Endothelial cell of umbilical vein (primary cell): ENCODE data around the gene SARNP. TPM values are rescaled to one million over a fixed set of nuclear protein-coding genes. Genes with fewer than 3 reads are reported as not detected.

ENCODE experiments used
- BruUV-seq: library from RNA; stranded (reverse); fragments of 400-500 nt; replicated peaks from 2 replicates; lab custom pipeline; 2021; lab: Mats Ljungman, UMichigan
- CTCF ChIA-PET: fragments of 300-600, 350-600 bp; sonication (Branson Sonifier 250); formaldehyde crosslinking; loops from one replicate; lab custom pipeline; 2021; ENCODE audit warnings: antibody characterized with exemption, inconsistent platforms; lab: Charles Lee
- POLR2A ChIA-PET: fragments of 300-600, 350-600 bp; sonication (Branson Sonifier 250); formaldehyde crosslinking; loops from one replicate; lab custom pipeline; 2021; ENCODE audit warnings: antibody characterized with exemption, inconsistent platforms; lab: Charles Lee
- DNase-seq: peaks from one replicate; pipeline ENCODE4 v3.0.0-alpha.2; 2011; ENCODE audit warnings: low read depth, low spot score
- FAIRE-seq: peaks from 2 replicates; lab custom pipeline; 2011; peaks lifted over from hg19 to GRCh38; lab: Jason Lieb, UNC
- H2AFZ ChIP-seq: 2 replicates; pipeline ENCODE4 v1.6.0; 2012; ENCODE audit warnings: low read depth, low read length, control low read depth, inconsistent platforms
- H3K27ac ChIP-seq: 2 replicates; pipeline ENCODE4 v1.5.1; 2011; ENCODE audit warnings: low read depth, mild to moderate bottlenecking, control low read depth, low read length, moderate library complexity; ENCODE audit not compliant: insufficient read depth
- H3K27me3 ChIP-seq, 2 experiments: 2 replicates each; pipeline versions ENCODE4 v1.6.0 to v1.6.1; 2011; ENCODE audit warnings: low read length in 2 of 2, mixed read lengths in 1 of 2; ENCODE audit not compliant: control insufficient read depth in 2 of 2, insufficient read depth in 2 of 2
- H3K36me3 ChIP-seq, 2 experiments: 2 replicates in 1 of 2; 3 replicates in 1 of 2; pipeline ENCODE4 v1.5.1; 2011; ENCODE audit warnings: low read length in 2 of 2, mild to moderate bottlenecking in 1 of 2, moderate library complexity in 1 of 2; ENCODE audit not compliant: control insufficient read depth in 2 of 2, insufficient read depth in 2 of 2; ENCODE audit errors: extremely low read depth in 1 of 2
- H3K4me1 ChIP-seq: 3 replicates; pipeline ENCODE4 v1.5.1; 2011; ENCODE audit warnings: mild to moderate bottlenecking, low read length; ENCODE audit not compliant: control insufficient read depth, insufficient read depth; ENCODE audit errors: extremely low read depth
- H3K4me2 ChIP-seq: 2 replicates; pipeline ENCODE4 v1.6.1; 2011; ENCODE audit warnings: low read length, control low read depth, mixed read lengths; ENCODE audit not compliant: insufficient read depth
- H3K4me3 ChIP-seq, 3 experiments: fragments of 200-600 bp in 1 of 3; sonication (generic), shearing (Covaris generic) in 1 of 3; replicated peaks in 1 of 3; 2 replicates each; pipeline ENCODE4 v1.5.1; 2011 to 2016; ENCODE audit warnings: control low read depth in 3 of 3, low read length in 3 of 3, mild to moderate bottlenecking in 2 of 3, inconsistent platforms in 1 of 3, low read depth in 1 of 3, moderate library complexity in 1 of 3; ENCODE audit not compliant: insufficient read depth in 1 of 3
- H3K79me2 ChIP-seq: 2 replicates; pipeline ENCODE4 v1.6.0; 2012; ENCODE audit warnings: low read length, inconsistent platforms; ENCODE audit not compliant: control insufficient read depth, insufficient read depth
- H3K9ac ChIP-seq: replicated peaks from 2 replicates; pipeline ENCODE3; 2011; ENCODE audit warnings: low read length, control low read depth; ENCODE audit not compliant: insufficient read depth; ENCODE audit errors: extremely low read depth
- H3K9me1 ChIP-seq: replicated peaks from 3 replicates; pipeline ENCODE4 v1.6.0; 2011; ENCODE audit warnings: mild to moderate bottlenecking, low read length; ENCODE audit not compliant: control insufficient read depth, insufficient read depth; ENCODE audit errors: extremely low read depth
- H3K9me3 ChIP-seq: replicated peaks from 2 replicates; pipeline ENCODE4 v1.5.1; 2012; ENCODE audit warnings: low read length, inconsistent platforms; ENCODE audit not compliant: control insufficient read depth, insufficient read depth
- H4K20me1 ChIP-seq: replicated peaks from 2 replicates; pipeline ENCODE3; 2011; ENCODE audit warnings: mild to moderate bottlenecking, low read length; ENCODE audit not compliant: control insufficient read depth, insufficient read depth; ENCODE audit errors: extremely low read depth
- CTCF ChIP-seq, 2 donors: IDR thresholded peaks; 1 replicate in 1 of 2; 2 replicates in 1 of 2; pipeline ENCODE4 v1.5.1; 2011; ENCODE audit warnings: low read length in 2 of 2, mild to moderate bottlenecking in 2 of 2, moderate library complexity in 2 of 2, control low read depth in 1 of 2, inconsistent platforms in 1 of 2, low read depth in 1 of 2; ENCODE audit not compliant: insufficient read depth in 1 of 2; ENCODE audit errors: extremely low read depth in 1 of 2
- EZH2 ChIP-seq: IDR thresholded peaks from 2 replicates; pipeline ENCODE4 v1.6.1; 2012; ENCODE audit warnings: borderline replicate concordance, low read depth, mild to moderate bottlenecking, moderate library complexity, low read length, inconsistent platforms; ENCODE audit not compliant: severe bottlenecking
- FOS ChIP-seq: IDR thresholded peaks from 2 replicates; pipeline ENCODE4 v1.6.1; 2011; ENCODE audit warnings: mild to moderate bottlenecking, low read length, moderate library complexity, borderline replicate concordance; ENCODE audit not compliant: insufficient read depth
- GATA2 ChIP-seq: IDR thresholded peaks from 2 replicates; pipeline ENCODE4 v1.7.0; 2011; ENCODE audit warnings: low read depth, mild to moderate bottlenecking, moderate library complexity, mixed read lengths, low read length; ENCODE audit not compliant: insufficient read length, insufficient read depth
- JUN ChIP-seq: IDR thresholded peaks from 2 replicates; pipeline ENCODE4 v1.6.1; 2011; ENCODE audit warnings: borderline replicate concordance, low read depth; ENCODE audit not compliant: insufficient read length, insufficient read depth
- MYC ChIP-seq: IDR thresholded peaks from one replicate; pipeline ENCODE4 v1.6.1; 2011; ENCODE audit warnings: mild to moderate bottlenecking, low read depth, low read length
- POLR2A ChIP-seq: IDR thresholded peaks from 2 replicates; pipeline ENCODE4 v1.6.1; 2012; ENCODE audit warnings: low read depth, mild to moderate bottlenecking, control low read depth, low read length
- POLR2AphosphoS5 ChIP-seq: IDR thresholded peaks from 2 replicates; pipeline ENCODE4 v1.6.1; 2012; ENCODE audit warnings: low read depth, mild to moderate bottlenecking, control low read depth, low read length, moderate library complexity; ENCODE audit not compliant: insufficient read depth
- dilution Hi-C: fragments of 300-500 bp; cut with MboI; formaldehyde crosslinking; loops from one replicate; pipeline ENCODE4 v1.15.0; 2019; ENCODE audit warnings: low sequenced_read_pairs; ENCODE audit not compliant: extremely low pct_ligation_motif_present
- intact Hi-C: fragments of 100-400 bp; cut with micrococcal nuclease; formaldehyde crosslinking; loops from one replicate; pipeline ENCODE4 v1.10.0; 2022
- polyA plus RNA-seq, 4 experiments: library from polyadenylated mRNA; depleted of rRNA in 3 of 4; stranded (reverse) in 3 of 4; unstranded in 1 of 4; fragments of >200 nt; gene quantifications; 2 replicates each; pipeline versions ENCODE4 v1.2.1 to v1.2.3, GENCODE V29; 2011 to 2012; ENCODE audit warnings: missing spikeins in 1 of 4
- total RNA-seq: library from RNA; stranded (reverse); gene quantifications from 2 replicates; pipeline ENCODE4 v1.2.3, GENCODE V29; 2021
- TF ChIP-seq, protein P1 (sequence below): IDR thresholded peaks from 2 replicates; pipeline ENCODE4 v1.6.1; 2011; ENCODE audit not compliant: insufficient read depth, insufficient read length

SARNP gene
- total and polyA plus RNA-seq, 2 donors (not counting 3 experiments of a cell fraction or from before 2014, with no cell fraction given) = 88.1 to 101 TPM

DNA sequence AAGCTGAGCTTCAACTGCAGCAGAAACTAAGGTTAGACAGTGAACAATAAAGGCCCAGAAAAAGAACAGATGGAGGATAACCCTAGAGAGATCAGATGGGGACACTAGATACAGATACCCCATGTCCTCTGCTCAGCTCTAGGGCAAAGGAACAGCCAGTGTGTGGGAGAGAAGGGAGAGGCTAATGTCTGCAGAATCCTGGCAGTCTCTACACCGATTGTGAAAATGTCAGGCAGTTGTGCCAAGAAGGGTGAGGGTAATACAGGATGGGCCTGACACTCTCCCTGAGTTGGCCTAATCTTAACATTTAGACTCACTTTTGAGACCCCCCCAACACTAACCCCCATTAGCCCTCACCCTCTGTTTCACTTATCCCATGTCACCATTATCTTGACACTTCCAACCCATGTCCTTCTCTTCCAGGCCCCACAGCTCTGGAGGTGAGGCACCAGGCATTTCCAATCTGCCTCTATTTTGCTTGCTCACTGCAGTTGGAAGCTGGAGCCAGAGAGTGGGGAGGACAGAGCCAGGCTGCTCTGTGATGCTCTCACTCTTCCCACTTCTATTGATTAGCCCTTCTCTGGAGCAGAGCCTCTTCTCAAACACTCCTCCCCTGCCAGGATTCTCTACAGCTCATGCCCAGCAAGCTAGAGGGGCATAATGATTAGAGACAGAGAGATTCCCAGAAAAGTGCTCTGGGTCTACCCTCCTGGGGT lies 104.7 kb downstream of the SARNP start:
- CTCF ChIA-PET = interaction anchor here (1.5 to 2.3 kb wide), 2 partner anchors 25 to 57 kb away, joined by 6 to 7 read pairs; no protein-coding TSS in a partner anchor
- H3K9ac ChIP-seq = no peak overlapping the region
- H3K27ac ChIP-seq = no peak overlapping the region

More for the DNA sequence above, 104.7 kb downstream of the SARNP start:
- Histone ChIP-seq H4K20me1 (no peaks in the 10 kb centered on the region), H3K4me3 (no peak overlapping the region), H3K27me3 (peaks cover 32 to 34% of the 10 kb centered on the region in 2 experiments), H2AFZ (no peak overlapping the region), H3K4me2 (no peak overlapping the region), H3K79me2 (no peaks in the 10 kb centered on the region), H3K9me3 (no peaks in the 10 kb centered on the region), H3K9me1 (no peaks in the 10 kb centered on the region), H3K36me3 (no peaks in the 10 kb centered on the region), H3K4me1 (peaks cover 19% of the 10 kb centered on the region)
- DNase-seq (no peak), FAIRE-seq (no peak)
- BruUV-seq = no TSS peak
- no peak for TF ChIP-seq MYC
- TF ChIP-seq, protein P1, sequence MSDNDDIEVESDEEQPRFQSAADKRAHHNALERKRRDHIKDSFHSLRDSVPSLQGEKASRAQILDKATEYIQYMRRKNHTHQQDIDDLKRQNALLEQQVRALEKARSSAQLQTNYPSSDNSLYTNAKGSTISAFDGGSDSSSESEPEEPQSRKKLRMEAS = no peak
- no peak for TF ChIP-seq POLR2AphosphoS5
- no peak for TF ChIP-seq POLR2A
- no peak for TF ChIP-seq JUN
- no peak for TF ChIP-seq EZH2
- no peak for TF ChIP-seq FOS
- TF ChIP-seq CTCF (IDR thresholded peaks at IDR 0.05; ENCODE audit: extremely low read depth in 1 of 2, insufficient read depth in 1 of 2, low read depth in 1 of 2, low read length in 2 of 2) = no peak
- no peak for TF ChIP-seq GATA2
- intact Hi-C loops = no loop called here
- POLR2A ChIA-PET = no interaction called here
- dilution Hi-C loops = no loop called here
